Measurements from ENCODE around the gene H2BK1.
A peak's percentile ranks its signal among the peaks of the same experiment; 100 is the strongest.

H2BK1 gene

DNA sequence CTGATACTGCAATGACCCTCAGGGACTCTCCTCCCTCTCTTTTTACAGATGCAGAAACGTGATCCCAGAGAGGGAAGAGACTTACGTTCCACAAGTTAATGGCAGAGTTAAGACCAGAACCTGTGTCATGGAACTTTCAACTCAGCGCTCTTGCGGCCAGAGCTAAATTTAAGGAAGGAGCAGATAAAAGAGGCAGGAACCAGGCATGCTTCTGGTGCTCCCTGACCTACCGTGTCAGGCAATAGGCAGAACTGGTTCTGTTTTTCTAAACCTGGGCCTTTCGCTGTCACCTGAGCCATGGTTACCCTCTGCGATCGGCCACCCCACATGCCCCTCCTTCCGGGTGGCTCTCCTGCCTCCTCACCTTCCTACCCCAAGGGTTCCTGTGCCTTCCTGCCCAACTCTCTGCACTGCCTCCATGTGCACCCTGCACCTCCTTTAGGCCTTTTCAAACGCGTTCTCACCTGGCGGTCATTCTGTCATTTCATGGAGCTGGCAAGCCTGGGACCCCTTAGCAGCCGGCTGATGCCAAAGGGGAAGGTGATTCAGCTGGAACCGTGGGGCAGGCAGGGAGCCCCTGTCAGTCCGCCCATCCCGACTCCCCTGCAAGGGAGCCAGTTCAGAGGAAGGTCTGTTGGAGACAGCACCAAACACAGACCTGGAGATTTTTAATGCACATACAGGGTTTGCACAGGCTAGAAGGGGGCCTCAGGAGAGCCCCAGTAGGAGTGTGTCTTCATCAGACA lies 35.1 kb downstream of the H2BK1 start:
- DNase-seq, result no peak

DNA sequence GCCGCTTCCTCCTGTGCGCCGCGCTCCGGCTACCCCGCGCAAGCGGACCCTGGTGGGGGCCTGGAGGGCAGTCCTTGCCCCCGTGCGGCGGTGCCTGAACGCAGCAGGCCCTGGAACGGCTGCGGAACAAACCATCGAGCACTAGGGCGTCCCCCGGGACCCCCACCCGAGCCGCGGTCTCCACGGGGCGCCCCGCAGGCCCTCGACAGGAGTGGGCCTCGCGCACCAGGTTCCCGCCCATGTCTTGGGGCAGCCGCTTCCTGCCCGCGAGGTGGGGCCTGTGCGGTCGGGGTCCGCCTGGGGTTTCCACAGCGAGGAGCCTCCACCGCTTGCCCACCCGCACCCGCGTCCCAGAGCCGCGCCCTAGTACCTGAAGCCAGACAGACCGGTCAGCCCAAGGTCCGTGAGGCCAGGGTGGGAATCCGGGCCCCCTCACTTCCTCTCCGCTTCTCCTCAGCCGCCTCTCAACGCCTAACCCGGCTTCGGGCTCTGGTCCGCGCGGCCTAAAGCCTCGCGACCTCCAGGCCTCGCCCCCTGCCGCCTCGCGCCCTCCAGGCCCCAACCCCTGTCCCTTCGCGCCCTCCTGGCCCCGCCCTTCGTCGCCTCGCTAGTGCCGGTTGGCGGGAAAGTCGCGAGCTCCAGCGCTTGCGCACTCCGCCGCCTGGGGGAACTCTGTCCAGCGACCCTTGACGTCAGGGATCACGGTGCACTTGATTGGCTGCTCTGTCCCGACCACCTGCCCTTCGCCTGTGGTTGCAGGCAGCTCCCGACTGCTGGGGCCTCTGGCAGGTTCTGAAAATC lies 35.8 kb downstream of the H2BK1 start:
- no peak for DNase-seq

DNA sequence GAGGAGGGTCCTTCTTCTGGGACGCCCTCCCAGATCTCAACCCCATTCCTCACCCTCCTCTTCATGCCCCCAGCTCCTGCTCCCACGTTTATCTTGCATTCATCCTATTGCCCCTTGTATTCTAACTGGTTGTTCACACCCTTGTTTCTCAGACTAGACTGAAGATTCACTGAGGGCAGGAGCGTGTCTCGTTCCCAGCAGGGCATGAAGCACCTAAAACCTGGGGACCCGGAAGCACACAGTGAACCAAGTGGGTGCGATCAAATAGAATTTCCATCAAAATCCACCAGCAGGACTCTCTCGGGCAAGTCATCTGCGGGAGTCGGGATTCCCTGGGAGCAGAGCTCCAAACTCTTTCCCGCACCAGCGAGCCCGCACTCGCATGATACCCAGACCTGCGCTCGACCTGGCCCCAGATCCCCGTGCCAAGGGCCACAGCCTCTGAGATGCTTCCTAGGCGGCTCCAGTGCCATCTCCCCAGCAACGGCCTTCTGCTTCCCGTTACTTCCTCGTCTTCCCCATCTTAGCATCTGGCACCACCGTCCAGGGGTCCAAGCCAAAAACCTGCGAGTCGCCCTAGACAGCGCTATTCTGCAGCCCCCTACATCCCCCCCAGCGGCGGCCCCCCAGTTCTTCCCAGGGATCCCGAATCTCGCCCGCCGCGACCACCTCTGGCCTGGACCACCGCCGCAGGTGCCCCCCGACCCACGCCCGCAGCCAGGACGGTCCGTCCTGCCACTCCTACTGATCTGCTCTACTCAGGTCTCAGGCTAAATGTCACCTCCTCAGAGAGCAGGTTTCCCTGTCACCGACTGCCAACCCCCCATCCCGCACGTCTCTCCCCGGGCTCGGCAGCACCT lies 36.7 kb downstream of the H2BK1 start:
- DNase-seq, result no peak

DNA sequence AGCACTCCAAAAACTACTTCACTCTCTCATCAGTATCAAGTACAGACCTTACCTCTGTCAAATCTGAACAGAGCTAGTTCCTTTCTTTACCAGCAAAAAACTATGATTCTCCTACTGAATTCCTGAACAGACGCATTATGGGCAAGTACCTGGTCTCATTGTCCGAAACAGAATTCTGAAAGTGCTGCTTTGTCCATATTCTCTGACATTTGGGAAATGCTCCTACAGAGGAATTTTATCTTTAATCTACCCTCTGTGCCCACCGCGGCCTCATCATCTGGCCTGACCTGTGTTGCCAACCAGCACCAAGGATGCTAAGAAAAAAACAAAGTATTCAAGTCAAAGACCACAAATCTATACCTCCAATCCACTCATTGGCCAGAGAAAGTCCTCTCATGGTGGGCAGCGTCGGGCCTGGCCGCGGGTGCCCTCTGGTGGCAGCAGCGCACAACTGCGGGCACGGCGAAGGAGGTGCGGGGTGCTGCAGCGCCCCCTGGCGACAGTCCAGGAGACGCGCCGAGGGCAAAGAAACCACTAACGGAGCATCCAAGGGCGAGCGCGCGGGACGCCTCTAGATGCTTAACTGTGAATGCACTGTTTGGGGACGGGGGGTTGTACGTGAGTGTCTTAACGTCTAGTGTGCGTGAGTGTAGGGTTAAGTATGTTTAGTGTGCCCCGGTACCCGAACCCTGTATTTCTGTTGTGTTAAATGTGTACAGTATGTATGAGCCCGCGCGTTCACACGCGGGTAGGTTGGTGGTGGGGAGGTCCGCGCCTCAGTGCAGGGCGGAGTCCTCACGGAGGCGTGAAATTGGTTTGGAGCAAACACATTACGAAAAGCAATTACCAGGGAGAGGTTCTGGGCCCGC lies 37.8 kb downstream of the H2BK1 start:
- peak; percentile 75 for DNase-seq

DNA sequence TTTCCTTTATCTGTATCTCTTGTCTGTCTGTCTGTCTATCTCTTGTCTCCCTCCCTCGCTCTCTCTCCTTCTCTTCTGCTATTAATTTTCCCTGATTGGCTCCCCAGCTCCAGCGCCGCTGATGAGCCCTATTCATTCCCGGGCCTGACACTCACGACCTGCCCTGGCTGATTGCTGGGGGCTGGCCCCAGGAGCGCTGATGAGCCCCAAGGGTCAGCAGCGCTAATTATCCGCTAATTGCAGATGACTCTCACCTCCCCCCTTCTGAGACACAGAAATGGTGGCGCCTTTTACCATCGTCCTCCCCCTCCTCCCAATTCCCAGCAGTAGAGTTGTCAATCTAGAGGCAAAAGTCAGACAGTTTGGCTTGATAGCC lies 41.5 kb downstream of the H2BK1 start:
- no peak for DNase-seq

DNA sequence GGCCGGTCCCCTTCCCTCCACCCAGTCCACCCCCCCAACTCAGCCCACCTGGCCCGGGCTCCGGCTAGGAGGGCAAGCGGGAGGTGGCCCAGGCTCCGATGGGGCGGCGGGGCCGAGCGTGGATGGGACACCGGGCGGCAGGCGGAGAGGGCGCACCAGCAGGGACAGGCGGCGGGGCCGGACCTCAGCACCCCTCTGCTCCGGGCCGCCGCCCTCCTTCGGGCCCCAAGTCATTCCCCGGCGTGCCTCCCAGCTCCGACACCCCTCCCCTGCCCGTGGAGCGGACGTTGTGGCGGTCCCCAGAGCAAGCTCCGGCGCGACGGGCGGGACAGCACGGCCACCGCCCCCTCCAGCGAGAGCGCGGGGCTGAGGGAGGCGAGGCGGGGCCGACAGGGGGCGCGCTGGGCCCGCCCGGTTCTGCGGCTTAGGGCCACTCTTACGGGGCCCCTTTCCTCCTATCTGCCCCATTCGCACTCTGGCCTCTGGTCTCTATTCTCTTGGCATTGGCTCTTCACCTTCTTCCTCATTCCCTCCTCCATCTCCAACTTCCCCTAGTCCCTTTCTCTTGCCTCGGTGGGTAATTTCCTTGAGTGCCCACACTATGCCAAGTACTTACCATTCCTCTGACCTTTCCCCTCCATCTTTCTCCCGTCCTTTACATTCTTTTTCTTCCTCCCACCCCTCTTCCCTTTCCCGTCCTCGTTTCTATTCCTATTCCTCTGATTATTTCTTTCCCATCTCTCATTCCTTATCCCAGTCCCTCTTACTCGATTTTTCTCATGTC lies 42.1 kb downstream of the H2BK1 start:
- peak; percentile 33 for DNase-seq

DNA sequence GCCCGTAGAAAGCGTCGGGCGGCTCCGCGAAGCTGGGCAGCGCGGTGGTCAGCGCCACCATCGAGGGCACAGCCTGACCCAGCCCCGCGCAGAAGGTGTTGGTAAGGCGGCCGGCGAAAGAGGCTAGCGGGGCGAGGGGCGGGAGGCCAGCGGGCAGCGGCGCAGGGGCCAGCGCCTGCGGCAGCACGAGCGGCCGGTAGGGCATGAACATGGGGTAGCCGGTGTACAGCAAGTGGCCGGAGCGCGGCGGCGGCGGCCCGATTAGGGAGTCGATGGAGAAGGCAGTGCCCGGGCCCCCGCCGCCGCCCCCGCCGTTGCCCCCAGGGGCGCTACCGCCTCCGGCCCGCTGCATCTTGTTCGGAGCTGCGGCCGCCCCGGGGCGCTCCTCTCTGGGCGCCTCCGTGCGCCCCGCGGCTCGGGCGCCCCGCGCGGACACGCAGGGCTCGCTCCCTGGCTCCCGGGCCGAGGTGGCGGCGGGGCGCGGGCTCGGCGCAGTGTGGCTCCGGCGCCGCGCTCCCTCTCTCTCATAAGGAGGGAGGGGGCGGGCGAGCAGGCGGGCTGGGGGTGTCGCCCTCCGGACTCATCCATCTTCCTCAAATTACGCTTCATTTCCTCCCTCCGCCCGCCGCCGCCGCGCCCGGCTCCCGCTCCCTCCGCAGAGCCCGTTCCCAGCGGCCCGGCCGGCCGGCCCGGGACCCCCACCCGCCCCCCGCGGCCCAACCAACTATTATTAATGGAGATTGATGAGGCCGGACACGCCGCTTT lies 42.9 kb downstream of the H2BK1 start, which contains the start of gene GBX1:
GBX1 (minus strand) TSS at position 498 of the 765 bp plus-strand sequence; CDS start at position 352, 146 bp downstream.
- peak; percentile 18 for DNase-seq

DNA sequence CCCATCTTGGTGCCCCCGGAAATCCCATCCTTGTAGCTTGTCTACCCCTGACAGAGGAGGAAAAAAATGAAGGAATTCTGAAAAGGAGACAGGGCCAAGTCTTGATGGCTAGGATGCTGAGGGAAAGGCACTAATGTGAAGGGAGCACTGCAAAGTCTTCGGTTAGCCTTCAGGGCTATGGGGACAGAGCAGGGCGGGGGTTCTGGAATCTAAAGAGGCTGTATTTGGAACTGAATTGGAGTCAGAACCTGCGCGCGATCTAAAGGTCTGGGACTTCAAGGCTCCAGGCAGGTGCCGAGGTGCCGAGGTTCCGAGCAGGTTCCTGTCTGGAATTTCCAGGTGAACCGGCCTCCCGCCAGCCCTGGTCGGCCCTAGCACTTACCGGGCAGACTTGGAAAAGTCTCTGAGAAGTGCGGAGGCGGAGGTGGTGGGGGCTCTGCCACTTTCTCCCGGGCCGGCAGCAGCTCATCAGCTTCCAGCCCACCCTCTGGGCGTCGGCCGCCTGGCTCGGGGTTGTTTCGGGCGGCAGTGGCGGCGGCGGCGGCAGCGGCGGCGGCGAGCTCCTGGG lies 43.6 kb downstream of the H2BK1 start:
- no peak for DNase-seq

DNA sequence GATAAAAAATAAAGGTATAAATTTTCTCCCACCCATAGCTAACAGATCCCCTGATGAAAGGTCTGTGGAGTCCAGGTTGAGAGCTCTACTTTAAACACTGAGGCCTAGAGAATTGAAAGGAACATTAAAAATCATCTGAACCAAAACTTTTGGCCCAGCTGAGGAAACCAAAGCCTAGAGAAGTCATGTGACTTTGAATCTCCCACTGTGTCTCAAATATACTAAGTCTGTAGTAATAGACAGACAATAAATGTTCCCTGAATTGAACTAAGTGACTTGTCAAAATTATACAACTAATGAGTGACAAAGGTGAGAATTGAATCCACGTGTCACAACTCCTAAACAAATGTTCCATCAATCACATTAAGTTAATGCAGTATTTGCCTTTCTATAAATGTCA lies 48.5 kb downstream of the H2BK1 start:
- no peak for DNase-seq
